B cell (primary cell): ENCODE measurements around the gene CEP63. TPM values are rescaled to one million over a fixed set of nuclear protein-coding genes. Genes with fewer than 3 reads are reported as not detected.

Experiments used
- ATAC-seq: fragments of 200-7000 bp; cut with Tn5 transposase; one replicate; pipeline ENCODE4 v1.10.0; 2021; ENCODE audit warnings: low read depth, mild to moderate bottlenecking, moderate number of reproducible peaks, moderate library complexity
- CTCF ChIA-PET: fragments of 350-600 bp; sonication (Branson Sonifier 250); formaldehyde crosslinking; loops from one replicate; lab custom pipeline; 2021; ENCODE audit warnings: antibody characterized with exemption, inconsistent platforms; lab: Charles Lee
- POLR2A ChIA-PET: fragments of 350-600 bp; sonication (Branson Sonifier 250); formaldehyde crosslinking; loops from one replicate; lab custom pipeline; 2021; ENCODE audit warnings: antibody characterized with exemption; lab: Charles Lee
- DNase-seq: peaks from one replicate; pipeline ENCODE4 v3.0.0; 2013
- H2AFZ ChIP-seq: 2 replicates; pipeline ENCODE4 v1.6.1; 2012; ENCODE audit warnings: mild to moderate bottlenecking, low read depth, low read length; ENCODE audit not compliant: insufficient read depth, poor library complexity, severe bottlenecking
- H3K27ac ChIP-seq, 2 donors: 1 replicate in 1 of 2; 2 replicates in 1 of 2; pipeline ENCODE4 v1.5.1; 2012 to 2013; ENCODE audit warnings: low read length in 2 of 2, mild to moderate bottlenecking in 2 of 2, moderate library complexity in 1 of 2
- H3K27me3 ChIP-seq, 4 experiments: fragments of 200-600 bp in 1 of 4; sonication (generic) in 1 of 4; replicated peaks in 1 of 4; 1 replicate in 2 of 4; 2 replicates in 2 of 4; pipeline versions ENCODE4 v1.6.1 to v1.7.0; 2013 to 2016; ENCODE audit warnings: low read length in 3 of 4, mild to moderate bottlenecking in 2 of 4, mixed read lengths in 1 of 4, moderate library complexity in 1 of 4; ENCODE audit not compliant: insufficient read depth in 4 of 4, control insufficient read depth in 3 of 4; ENCODE audit errors: control extremely low read depth in 1 of 4
- H3K36me3 ChIP-seq, 2 experiments: replicated peaks in 1 of 2; 1 replicate in 1 of 2; 2 replicates in 1 of 2; pipeline versions ENCODE4 v1.6.1 to v1.7.1; 2013; ENCODE audit warnings: low read length in 1 of 2; ENCODE audit not compliant: insufficient read depth in 2 of 2, control insufficient read depth in 1 of 2; ENCODE audit errors: control extremely low read depth in 1 of 2, extremely low read depth in 1 of 2
- H3K4me1 ChIP-seq, 2 donors: fragments of 200-600 bp in 1 of 2; sonication (generic) in 1 of 2; 1 replicate in 1 of 2; 2 replicates in 1 of 2; pipeline versions ENCODE4 v1.5.1 to v1.6.1; 2013 to 2017; ENCODE audit warnings: low read length in 2 of 2; ENCODE audit not compliant: control insufficient read depth in 2 of 2, insufficient read depth in 2 of 2
- H3K4me2 ChIP-seq: replicated peaks from 2 replicates; pipeline ENCODE3; 2012; ENCODE audit warnings: mild to moderate bottlenecking, low read depth, low read length; ENCODE audit not compliant: poor library complexity, severe bottlenecking
- H3K4me3 ChIP-seq, 5 experiments: fragments of 200-600 bp in 1 of 5; sonication (generic) in 1 of 5; 1 replicate in 3 of 5; 2 replicates in 2 of 5; pipeline versions ENCODE4 v1.5.1 to v1.7.0; 2011 to 2016; ENCODE audit warnings: low read length in 4 of 5, mild to moderate bottlenecking in 4 of 5, low read depth in 2 of 5, control low read depth in 1 of 5, moderate library complexity in 1 of 5; ENCODE audit not compliant: insufficient read depth in 1 of 5; ENCODE audit errors: control extremely low read depth in 1 of 5, extremely low read depth in 1 of 5
- H3K79me2 ChIP-seq: fragments of 200-600 bp; sonication (generic); one replicate; pipeline ENCODE4 v1.6.0; 2016; ENCODE audit warnings: low read length; ENCODE audit not compliant: control insufficient read depth, insufficient read depth
- H3K9ac ChIP-seq: fragments of 200-600 bp; sonication (generic); 2 replicates; pipeline ENCODE4 v1.6.1; 2017; ENCODE audit warnings: mild to moderate bottlenecking, low read length, moderate library complexity
- H3K9me3 ChIP-seq, 3 donors: one replicate each; pipeline versions ENCODE4 v1.6.1 to v1.7.1; 2013; ENCODE audit warnings: low read length in 2 of 3; ENCODE audit not compliant: control insufficient read depth in 2 of 3, insufficient read depth in 1 of 3; ENCODE audit errors: control extremely low read depth in 1 of 3
- H4K20me1 ChIP-seq: 2 replicates; pipeline ENCODE4 v1.6.0; 2012; ENCODE audit warnings: mild to moderate bottlenecking, low read length; ENCODE audit not compliant: insufficient read depth, control insufficient read depth, poor library complexity, severe bottlenecking
- H3K27ac Mint-ChIP-seq: one replicate; pipeline ENCODE4 v1.8.0; 2021; ENCODE audit warnings: mixed read lengths
- H3K27me3 Mint-ChIP-seq: one replicate; pipeline ENCODE4 v1.8.0; 2021; ENCODE audit warnings: mixed read lengths
- H3K4me1 Mint-ChIP-seq: one replicate; pipeline ENCODE4 v1.8.0; 2021; ENCODE audit warnings: mixed read lengths
- H3K4me3 Mint-ChIP-seq: one replicate; pipeline ENCODE4 v1.8.0; 2021; ENCODE audit warnings: mixed read lengths
- H3K9me3 Mint-ChIP-seq: one replicate; pipeline ENCODE4 v1.8.0; 2022; ENCODE audit warnings: mixed read lengths; ENCODE audit not compliant: insufficient read depth
- CTCF ChIP-seq: fragments of 200-600 bp; IDR thresholded peaks from one replicate; pipeline ENCODE4 v1.8.0; 2022; ENCODE audit warnings: antibody characterized with exemption, mild to moderate bottlenecking
- EZH2 ChIP-seq: IDR thresholded peaks from 2 replicates; pipeline ENCODE4 v1.6.1; 2012; ENCODE audit warnings: borderline replicate concordance, low read depth, mild to moderate bottlenecking, moderate library complexity, low read length; ENCODE audit not compliant: insufficient read depth, poor library complexity, severe bottlenecking
- WGBS: methylation state at CpG from one replicate; pipeline ENCODE4 v1.1.5; 2013; ENCODE audit warnings: missing lambda C conversion rate; ENCODE audit not compliant: insufficient coverage; 5-methylcytosine and 5-hydroxymethylcytosine counted together
- intact Hi-C: fragments of 100-400 bp; cut with micrococcal nuclease; formaldehyde crosslinking; loops from one replicate; pipeline ENCODE4 v1.10.0; 2022
- polyA plus RNA-seq: library from polyadenylated mRNA; depleted of rRNA; stranded (reverse); fragments of >200 nt; gene quantifications from 2 replicates; pipeline ENCODE4 v1.2.3, GENCODE V29; 2012
- total RNA-seq, 2 donors: library from RNA; stranded (reverse); fragments of 120-200 nt in 1 of 2; gene quantifications; 1 replicate in 1 of 2; 2 replicates in 1 of 2; pipeline versions ENCODE4 v1.2.3 to v1.2.4, GENCODE V29; 2013 to 2022

Gene CEP63
- total and polyA plus RNA-seq, 2 donors (not counting 1 experiment from before 2014, with no cell fraction given), result 9.6 to 35.6 TPM

GRCh38 chr3:134485075-134485717 lies 661 bp upstream of the CEP63 start:
- no peaks in the 10 kb centered on the region for H3K27me3 Mint-ChIP-seq
- Histone ChIP-seq H3K4me2 (peak overlapping the region; percentile 86), H3K27me3 (no peaks in the 10 kb centered on the region), H3K4me3 (peak overlapping the region; percentile 74 to 97 (median 95)), H3K9me3 (no peaks in the 10 kb centered on the region), H3K9ac (peak overlapping the region; percentile 94), H3K4me1 (peaks cover 23 to 40% of the 10 kb centered on the region in 2 donors), H3K27ac (peak overlapping the region; percentile 78 to 89), H3K36me3 (peaks cover 3 to 29% of the 10 kb centered on the region in 2 experiments), H3K79me2 (peaks cover 43% of the 10 kb centered on the region), H4K20me1 (no peaks in the 10 kb centered on the region), H2AFZ (peak overlapping the region; percentile 89)
- no peaks in the 10 kb centered on the region for H3K9me3 Mint-ChIP-seq
- intact Hi-C loops, result loop anchor here (5.0 kb wide), 3 partner anchors 678 to 1828 kb away; partner anchors contain the start of genes ACAD11, SRPRB and TOPBP1
- peak overlapping the region; percentile 100 for H3K4me3 Mint-ChIP-seq
- peak overlapping the region; percentile 100 for H3K27ac Mint-ChIP-seq
- DNase-seq, result no peak
- ChIA-PET CTCF (interaction anchor here (1.5 to 8.9 kb wide), 6 partner anchors 10 to 288 kb away, joined by 4 to 91 read pairs (median 6); partner anchors contain the start of gene RYK), POLR2A (interaction anchor here (0.6 to 1.8 kb wide), 5 partner anchors 12 to 912 kb away, joined by 3 to 11 read pairs (median 4); partner anchors contain the start of genes CDV3 and RYK)
- TF ChIP-seq CTCF (no peak), EZH2 (no peak)
- peaks cover 45% of the 10 kb centered on the region for H3K4me1 Mint-ChIP-seq
- 0% methylated on average over 18 of the region's 24 CpGs for WGBS
- ATAC-seq, result peak; percentile 4
